HG03159 (cell line): ENCODE data around the gene ERI3.

ENCODE experiments used
- ATAC-seq: cut with Tn5 transposase; IDR thresholded peaks from one replicate; pipeline ENCODE4 v1.9.1; 2021; ENCODE audit warnings: mild to moderate bottlenecking, moderate library complexity; ENCODE audit not compliant: unreplicated experiment

Gene ERI3

DNA sequence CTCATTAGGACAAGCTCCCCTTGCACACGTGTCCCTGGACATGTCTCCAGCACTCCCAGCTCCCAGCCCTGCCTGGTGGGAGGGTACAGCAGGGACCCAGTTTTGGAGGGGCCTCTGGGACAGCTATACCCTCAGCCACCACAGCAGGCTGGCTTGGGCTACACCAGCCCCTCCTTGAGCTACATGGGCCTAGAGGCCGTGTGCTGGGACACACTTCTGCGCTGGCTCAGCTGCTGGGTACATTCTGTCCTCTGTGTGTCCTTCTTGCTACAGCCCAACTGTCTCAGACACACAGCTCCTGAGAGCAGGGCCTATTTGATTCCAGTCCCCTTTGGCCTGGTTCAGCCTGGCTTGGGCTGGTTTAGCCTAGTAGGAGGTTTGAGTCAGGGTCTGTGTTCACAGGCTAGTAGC, 115.1 kb downstream of the ERI3 start:
- ATAC-seq = no peak

DNA sequence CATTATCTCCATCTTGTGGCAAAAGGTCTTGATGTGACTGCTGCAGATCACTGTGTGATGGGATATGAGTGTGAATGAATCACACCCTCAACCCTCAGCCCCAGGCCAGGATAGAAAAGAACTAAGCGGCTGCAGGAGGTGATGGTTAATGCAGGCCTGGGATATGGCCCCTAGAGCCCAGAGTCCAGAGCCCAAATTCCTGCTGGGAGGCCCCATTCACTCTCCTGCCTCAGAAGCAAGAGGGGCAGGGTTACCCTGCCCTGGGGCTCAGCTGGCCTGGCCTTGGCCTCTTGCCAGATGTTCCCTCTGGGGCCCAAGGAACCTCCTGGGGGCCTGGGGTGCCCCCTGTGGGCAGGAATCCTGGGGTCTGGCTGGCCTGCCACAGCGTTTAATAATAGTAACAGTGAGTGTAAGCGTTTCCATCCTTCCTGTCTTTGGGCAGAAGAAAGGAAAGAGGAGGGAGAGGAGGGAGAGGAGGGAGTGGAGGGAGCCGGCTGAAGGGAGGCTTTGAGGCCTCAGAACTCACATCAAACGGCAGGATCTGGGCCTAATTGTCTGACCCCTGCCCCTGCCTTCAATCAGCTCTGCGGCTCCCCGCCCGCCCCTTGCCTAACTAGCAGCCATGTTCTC, 115.6 kb downstream of the ERI3 start:
- ATAC-seq = no peak

DNA sequence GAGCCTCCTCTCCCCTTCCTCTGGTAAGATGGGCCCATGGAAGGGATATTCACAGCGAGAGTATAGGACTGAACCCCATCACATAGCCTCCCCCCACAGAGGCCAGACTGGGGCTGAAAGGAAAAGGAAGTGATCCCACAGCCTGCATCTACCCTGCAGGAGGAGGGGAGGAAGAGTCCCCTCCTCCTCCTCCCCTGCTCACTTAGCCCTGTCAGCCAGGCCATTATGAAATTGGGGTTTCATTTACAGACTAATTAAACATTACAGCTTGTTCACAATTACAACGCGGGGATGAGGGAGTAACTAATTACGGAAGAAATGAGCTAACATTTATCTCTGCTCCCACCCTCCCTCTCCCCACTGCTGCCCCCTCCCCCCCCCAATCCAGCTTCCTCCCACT, 116.4 kb downstream of the ERI3 start:
- ATAC-seq = no peak

DNA sequence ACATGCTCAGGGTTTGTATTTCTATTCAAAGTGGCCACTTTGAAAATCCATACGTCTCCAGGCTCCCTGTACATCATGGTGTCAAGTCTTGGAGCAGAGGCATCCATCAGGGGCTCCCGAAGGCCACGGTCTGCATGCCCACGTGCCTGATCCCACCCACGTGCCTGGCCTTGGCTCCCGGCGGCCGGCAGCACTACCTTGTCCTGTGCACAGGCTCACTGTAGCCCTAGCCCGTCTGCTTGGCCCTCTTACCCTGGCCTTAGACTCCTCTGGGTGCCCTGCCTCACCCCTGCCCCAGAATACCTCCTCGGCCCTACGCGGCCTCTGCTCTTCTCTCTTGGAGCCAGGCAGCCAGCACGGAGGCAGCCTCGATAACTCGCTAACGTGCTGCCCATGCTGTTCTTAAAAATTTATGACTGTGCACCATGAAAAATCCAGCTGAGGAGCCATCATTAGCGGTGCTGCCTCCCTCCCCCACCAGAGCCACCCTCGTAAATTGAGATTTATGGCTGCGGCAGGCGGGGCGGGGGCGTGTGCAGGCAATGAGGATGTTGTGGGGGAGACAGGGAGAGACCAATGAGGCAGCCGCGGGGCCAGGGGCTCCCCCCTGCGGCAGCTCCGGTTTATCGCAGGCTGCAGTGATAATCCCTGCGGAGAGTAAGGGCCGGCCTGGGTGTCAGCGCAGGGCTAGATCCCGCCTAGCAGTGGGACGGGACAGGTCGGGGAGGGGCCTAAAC, 117.2 kb downstream of the ERI3 start:
- ATAC-seq = no peak

DNA sequence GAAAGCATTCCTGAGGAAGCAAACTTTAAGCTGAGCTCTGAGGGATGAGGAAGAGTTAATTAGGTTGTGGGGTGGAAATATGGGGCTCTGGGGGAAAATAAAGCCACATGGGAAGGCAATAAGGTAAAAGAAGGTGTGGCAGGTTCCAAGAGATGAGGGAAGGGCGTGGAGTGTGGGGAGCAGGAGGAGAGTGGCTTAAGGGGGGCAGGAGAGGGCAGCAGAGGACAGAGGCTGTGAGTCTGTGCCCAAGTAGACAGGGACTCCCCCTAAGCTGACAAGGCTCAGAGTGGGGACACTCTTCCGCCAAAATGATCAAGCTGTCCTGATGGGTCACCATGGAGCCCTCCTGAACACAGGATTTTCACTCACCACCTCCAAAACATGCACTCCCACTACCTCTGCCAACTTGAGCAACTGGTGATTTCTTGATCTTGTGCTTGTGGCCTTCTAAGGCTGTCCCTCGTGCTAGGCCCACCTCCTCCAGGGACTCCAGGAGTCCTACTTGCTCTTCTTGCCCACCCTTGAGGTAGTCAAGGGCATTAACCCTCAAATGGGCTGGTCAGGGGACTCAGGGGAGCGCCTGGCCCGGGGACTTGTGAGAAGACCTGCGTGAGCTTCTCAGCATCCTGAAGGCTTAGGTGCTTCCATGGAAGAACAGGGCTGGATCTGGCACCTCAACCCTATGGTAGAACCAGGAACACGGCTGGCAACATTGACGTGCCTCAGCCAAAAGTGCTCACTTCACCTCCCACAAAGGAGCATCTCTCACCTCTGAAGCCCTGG, 118.4 kb downstream of the ERI3 start:
- no peak for ATAC-seq

DNA sequence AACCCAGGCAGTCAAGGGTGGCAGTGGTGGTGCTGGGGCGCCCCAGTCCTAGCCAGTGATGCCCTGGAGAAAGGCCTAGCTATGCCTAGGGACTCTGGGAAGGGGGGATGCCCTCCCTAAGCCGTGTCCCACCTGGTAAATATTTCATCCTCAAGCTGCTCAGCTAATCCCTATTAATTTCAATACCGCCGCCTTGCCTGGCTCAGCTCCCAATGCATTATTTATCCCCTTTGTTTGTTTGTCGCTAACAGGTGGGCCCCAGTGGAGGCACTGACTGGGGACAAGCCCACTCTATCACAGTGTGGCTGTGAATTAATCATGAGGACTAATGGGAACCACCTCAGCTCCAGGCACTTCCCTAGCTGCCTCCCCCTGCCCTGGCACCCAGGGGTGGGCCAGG, 119.2 kb downstream of the ERI3 start:
- no peak for ATAC-seq

DNA sequence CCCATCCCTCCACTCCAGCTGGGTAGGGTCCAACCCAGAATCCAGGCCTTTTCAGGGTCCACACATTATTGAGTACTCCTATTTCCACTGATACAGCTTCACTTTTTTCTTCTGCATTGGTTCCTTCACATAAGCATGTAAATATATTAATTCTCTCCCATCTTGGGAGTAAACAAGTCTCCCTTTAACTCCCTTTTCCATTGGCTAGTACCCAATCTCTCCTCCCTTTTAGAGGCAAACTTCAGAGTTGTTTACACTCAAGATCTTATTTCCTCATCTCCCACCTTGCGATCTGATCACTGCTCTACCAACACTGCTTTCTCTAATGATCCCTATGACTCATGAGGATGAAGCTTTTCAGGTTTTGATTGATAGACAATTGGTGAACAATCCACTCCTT, 121.5 kb downstream of the ERI3 start:
- ATAC-seq = no peak

DNA sequence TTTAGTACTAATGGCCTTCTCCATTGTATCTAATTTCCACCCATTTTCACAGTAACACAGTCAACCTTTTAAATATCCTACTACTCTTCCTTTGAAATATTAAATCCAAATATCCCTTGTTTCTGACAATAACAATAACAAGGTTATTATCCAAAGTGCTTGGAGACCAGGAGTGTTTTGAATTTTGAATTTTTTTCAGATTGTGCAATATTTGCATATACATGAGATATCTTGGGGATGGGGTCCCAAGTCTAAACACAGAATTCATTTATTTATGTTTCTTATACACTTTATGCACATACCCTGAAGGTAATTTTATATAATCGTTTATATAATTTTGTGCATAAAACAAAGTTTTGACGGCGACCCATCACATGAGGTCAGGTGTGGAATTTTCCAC, 124.3 kb downstream of the ERI3 start:
- no peak for ATAC-seq

DNA sequence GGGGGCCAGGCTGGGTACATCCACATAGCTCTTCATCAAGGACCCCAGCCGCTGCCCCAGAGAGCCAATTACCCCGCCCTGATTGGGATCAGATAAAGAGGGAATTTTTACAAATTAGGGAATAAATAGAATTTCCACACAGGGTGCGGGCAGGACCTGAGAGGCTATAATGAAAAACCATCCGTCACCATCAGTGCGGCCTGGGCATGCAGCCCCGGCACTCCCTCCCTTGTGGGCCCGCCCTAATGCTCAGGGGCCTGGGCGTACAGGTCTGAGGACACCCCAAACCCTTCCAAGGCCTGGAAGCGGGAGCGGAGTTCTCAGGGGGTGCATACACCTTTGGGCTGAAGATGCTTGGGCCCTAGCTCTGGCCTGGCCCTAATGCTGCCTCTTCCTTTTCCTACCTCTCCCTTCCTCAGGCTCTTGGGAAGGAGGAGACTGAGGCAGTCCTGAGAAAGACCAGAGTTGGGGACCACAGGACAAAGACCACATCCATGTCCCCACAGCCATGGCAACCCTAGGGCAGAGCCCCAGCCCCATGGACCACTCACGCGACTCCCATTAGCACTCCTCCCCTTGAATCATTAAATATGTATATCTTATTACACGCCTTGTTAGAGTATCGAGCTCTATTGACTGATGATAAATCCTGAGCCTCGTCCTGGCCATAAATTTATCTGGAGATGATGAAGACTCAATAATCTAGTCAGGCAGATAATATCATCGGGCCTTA, 125.5 kb downstream of the ERI3 start:
- no peak for ATAC-seq

DNA sequence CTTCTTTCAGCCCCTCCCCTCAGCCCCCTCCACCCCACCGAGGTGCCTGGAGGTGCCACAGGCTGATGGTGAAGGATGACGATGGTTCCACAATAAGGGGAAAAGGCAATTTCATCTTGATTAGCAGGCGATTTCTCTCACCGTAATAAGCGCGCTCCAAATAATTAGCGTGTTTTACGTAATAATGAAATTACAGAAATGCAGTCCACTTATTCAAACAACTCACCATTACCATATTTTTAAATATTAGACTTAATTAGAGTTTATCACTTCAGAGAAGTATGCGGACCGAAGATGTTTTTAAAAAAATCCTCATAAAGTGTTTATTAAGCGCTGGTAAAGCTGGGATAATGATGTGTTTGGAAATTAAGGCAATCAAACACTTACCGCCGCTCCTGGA, 126.8 kb downstream of the ERI3 start:
- ATAC-seq = no peak

DNA sequence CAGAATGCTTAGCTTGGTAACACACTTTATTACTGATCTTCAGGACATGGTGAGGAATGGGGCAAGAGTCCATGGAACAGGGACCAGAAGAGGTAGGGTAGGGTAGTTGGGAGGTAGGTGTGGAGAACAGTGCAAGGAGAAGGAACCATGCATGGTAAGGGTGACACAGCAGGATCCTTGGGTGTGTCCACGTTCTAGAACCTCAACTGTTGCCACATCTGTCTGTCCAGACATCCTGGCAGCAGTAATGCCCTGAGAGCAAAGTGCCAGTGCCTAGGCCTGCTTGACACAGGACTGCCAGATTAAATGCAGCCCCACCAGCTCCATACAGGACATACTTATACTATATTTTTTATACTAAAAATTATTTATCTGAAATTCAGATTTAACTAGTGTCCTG, 127.8 kb downstream of the ERI3 start:
- ATAC-seq = no peak

DNA sequence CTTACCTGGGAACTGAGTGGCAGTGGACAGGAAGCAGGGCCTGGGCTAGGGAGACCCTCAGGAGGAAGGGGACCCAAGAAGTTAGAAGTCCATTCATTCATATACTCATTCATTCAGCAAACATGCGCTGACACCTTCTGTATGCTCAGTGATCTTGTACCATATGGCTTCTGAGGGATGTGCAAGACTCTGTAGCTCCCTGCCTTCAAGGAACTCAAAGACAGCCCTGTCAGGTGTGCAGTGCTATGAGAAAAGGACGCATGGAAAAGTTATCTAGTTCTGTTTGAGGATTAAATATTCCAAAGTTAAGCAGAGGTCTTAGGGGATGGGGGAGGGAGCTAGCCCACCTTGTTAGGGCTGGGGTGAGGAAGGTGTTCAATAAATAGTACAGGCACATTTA, 129.3 kb downstream of the ERI3 start:
- no peak for ATAC-seq

DNA sequence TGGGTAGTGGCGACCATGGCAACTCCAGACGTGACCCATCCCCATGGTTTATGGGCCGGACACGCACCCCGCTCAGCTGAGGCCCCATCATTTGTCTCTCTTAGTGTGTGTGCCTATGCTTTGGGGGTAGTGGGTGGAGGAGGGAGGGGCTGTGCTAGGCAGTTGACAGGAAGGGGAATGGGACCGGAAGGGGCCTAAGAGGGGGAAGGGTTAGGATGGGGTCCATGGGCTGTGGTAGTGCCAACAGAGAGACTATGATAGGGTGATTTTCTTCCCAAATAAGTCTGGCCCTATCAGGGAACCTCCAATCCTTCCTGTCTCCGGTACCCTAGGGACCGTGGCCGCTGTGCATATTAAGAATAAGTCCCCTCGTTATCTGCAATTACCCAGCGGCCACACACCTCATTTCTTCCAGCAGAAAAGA, 131.9 kb downstream of the ERI3 start:
- ATAC-seq = no peak

DNA sequence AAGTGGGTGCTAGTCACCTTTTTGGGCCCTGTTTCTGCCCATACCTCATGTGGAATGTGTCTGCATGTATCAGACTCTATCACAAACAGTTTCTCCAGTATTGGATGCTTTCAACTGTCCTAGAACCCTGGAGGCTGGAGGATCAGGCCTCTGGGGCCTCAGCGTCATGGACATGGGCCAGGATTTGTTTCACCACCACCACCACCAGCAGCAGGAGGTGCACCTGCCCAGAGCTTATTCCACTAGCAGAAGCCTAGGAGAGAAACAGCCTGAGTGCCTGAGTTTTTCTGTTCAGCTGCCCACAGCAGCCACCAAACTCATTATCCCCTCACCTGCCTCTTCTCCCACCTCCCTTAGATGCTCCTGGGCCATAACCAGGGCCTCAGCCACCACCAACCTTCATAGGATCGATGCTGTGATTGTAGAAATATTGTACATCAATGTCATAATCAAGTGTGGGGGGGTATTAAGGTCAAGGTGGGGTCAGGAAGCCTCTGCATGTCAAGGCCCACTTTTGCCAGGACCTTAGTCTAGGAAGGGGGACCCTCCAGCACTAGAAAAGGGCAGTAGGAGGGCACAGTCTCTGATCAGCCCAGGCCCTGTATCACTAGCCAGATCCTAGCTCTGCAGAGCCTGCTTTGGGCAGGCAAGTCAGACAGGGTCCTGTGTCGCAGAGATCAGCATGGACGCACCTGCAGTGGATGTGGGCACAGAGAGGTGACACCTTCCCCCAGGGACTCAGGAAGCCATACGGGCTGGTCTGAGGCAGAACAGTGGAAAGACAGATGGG, 132.5 kb downstream of the ERI3 start:
- ATAC-seq = no peak

DNA sequence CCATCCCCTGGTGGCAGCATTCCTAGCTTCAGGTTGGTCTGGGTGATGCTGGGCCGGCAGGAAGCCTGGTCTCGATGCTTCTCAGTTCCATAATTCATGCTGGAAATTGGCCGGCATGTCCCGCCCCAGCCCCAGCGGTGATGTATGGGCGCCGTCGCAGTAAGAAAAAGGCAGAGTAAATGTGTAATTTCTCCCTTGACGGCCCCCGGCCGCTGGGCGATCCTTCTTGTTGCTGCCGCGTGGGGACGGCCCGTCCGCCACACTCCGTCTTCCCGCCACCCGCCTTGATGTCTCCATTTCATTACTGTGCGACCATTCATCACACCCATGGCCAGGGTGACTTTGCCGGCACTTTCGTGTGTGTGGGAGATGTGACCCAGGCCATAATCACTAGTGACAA, 133.3 kb downstream of the ERI3 start:
- ATAC-seq = no peak

DNA sequence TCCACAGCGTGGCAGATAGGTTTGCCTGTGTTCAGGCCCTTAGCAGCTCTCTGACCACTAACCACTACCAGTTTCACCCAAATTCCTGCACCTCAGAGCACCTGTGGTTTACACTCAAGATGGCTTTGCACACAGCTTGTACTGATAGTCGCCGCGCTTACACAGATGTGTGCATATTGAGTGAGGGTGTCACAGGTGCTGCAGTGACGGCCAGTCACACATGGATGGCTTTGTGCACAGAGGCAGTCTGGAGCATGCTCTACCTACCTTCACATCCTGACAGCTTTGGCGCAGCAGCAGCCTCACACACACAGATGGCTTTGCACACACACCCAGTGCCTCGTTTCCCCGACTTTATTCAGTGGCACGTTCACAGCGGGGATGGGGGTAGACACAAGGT, 134.3 kb downstream of the ERI3 start:
- ATAC-seq = no peak

DNA sequence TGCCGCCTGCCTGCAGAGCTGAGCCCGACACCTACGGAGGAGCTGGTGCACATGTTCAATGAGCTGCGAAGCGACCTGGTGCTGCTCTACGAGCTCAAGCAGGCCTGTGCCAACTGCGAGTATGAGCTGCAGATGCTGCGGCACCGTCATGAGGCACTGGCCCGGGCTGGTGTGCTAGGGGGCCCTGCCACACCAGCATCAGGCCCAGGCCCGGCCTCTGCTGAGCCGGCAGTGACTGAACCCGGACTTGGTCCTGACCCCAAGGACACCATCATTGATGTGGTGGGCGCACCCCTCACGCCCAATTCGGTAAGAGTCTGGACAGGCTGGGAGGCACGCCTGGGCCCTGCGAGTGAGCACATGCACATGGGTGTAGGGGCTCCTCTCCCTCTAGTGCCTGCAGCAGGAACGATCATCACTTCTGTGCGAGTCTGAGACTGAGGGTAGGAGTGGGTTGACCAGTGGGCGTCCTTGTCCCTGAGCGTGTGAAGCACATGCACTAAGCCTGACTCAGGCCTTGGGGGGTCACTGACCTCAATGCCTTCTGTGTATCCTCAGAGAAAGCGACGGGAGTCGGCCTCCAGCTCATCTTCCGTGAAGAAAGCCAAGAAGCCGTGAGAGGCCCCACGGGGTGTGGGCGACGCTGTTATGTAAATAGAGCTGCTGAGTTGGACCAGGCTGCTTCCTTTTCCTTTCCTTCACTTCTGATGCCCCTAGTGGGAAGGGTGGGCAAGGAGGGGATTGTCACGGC, 134.9 kb downstream of the ERI3 start:
- ATAC-seq = no peak

DNA sequence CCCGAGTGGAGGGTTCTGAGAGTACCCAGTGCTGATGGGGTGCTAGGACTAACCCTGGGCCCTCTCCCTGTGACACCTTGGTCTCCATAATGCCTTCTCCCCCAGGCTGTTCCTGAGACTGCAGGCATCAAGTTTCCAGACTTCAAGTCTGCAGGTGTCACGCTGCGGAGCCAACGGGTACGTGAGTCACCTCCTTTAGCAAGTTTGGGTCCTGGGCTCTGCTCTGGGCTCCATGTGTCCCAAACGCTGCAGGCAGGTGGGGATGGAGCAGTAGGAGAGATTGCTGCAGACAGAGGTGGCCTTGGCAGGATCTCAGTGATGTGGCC, 135.8 kb downstream of the ERI3 start:
- no peak for ATAC-seq

DNA sequence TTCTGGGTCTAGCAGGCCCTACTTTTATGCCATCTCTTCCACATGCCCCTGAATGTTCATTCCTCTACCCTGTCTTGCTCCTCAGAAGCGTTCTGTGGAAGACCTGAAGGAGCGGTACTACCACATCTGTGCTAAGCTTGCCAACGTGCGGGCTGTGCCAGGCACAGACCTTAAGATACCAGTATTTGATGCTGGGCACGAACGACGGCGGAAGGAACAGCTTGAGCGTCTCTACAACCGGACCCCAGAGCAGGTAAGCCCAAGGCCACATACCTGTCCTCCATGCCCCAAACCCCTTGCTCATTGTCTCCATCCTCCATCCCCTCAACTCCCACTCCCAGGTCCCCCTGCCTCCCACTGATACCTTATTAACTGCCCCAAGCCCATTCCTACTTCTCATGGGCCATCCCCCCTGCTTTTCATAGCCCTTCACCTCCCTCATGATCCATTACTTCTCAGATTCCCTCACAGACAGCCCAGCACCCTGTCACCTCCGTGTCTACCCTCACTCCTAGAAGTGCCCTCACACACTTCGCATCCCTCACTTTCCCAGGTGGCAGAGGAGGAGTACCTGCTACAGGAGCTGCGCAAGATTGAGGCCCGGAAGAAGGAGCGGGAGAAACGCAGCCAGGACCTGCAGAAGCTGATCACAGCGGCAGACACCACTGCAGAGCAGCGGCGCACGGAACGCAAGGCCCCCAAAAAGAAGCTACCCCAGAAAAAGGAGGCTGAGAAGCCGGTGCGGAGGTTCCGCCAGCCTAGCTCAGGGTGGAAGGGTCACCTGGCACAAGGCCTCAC, 136.4 kb downstream of the ERI3 start:
- ATAC-seq = no peak
